ENCODE measurements around the gene BCL11B.

BCL11B gene

GRCh38 chr14:99268810-99269707 lies 2.9 kb downstream of the BCL11B start:
- in situ Hi-C loops (cut with MboI; ENCODE audit: low sequenced_read_pairs) = no loop called here

- in situ Hi-C loops (cut with MboI; ENCODE audit: low sequenced_read_pairs) = no loop called here
Observed at GRCh38 chr14:99267837-99268781, 3.9 kb downstream of the BCL11B start.

GRCh38 chr14:99267381-99267780 lies 4.6 kb downstream of the BCL11B start:
- in situ Hi-C loops (cut with MboI; ENCODE audit: low sequenced_read_pairs) = no loop called here

GRCh38 chr14:99266181-99267178 lies 5.5 kb downstream of the BCL11B start:
- in situ Hi-C loops (cut with MboI; ENCODE audit: low sequenced_read_pairs) = no loop called here

GRCh38 chr14:99265571-99265970 lies 6.4 kb downstream of the BCL11B start:
- in situ Hi-C loops (cut with MboI; ENCODE audit: low sequenced_read_pairs) = no loop called here

GRCh38 chr14:99264691-99265450 lies 7.1 kb downstream of the BCL11B start:
- in situ Hi-C loops (cut with MboI; ENCODE audit: low sequenced_read_pairs) = no loop called here

GRCh38 chr14:99263564-99264330 lies 8.2 kb downstream of the BCL11B start:
- in situ Hi-C loops (cut with MboI; ENCODE audit: low sequenced_read_pairs) = no loop called here

- in situ Hi-C loops (cut with MboI; ENCODE audit: low sequenced_read_pairs) = no loop called here
Observed at GRCh38 chr14:99262977-99263448, 9.0 kb downstream of the BCL11B start.

- in situ Hi-C loops (cut with MboI; ENCODE audit: low sequenced_read_pairs) = no loop called here
Observed at GRCh38 chr14:99261912-99262787, 9.8 kb downstream of the BCL11B start.

- in situ Hi-C loops (cut with MboI; ENCODE audit: low sequenced_read_pairs) = no loop called here
Observed at GRCh38 chr14:99260587-99261551, 11.1 kb downstream of the BCL11B start.

- in situ Hi-C loops (cut with MboI; ENCODE audit: low sequenced_read_pairs) = no loop called here
Observed at GRCh38 chr14:99260116-99260515, 11.9 kb downstream of the BCL11B start.

- in situ Hi-C loops (cut with MboI; ENCODE audit: low sequenced_read_pairs) = no loop called here
Observed at GRCh38 chr14:99258876-99259726, 12.9 kb downstream of the BCL11B start.

GRCh38 chr14:99258341-99258861 lies 13.6 kb downstream of the BCL11B start:
- in situ Hi-C loops (cut with MboI; ENCODE audit: low sequenced_read_pairs) = no loop called here

- in situ Hi-C loops (cut with MboI; ENCODE audit: low sequenced_read_pairs) = no loop called here
Observed at GRCh38 chr14:99257673-99258221, 14.2 kb downstream of the BCL11B start.

- in situ Hi-C loops (cut with MboI; ENCODE audit: low sequenced_read_pairs) = no loop called here
Observed at GRCh38 chr14:99257122-99257672, 14.8 kb downstream of the BCL11B start.

All from hTERT RPE-1 (cell line).